Measurements from ENCODE around the gene NEURL1B.

DNA sequence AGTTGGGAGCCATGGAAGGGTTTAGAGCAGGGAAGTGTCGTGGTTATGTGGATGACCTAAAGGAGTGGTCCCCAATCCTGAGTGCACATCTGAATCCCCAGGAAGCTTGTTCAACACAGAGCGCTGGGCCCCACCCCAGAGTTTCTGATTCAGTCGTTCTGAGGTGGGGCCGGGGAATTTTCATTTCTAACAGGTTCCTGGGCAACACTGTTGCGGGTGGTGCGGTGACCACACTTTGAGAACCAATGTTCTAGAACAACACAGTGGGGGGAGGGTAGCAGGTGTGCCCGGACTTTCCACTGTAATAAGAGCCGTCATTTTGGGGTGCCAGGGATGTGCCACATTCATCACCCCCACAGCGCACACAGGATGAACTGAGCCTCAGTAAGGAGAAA lies 90.6 kb downstream of the NEURL1B start:
- TF ChIP-seq, protein P1, sequence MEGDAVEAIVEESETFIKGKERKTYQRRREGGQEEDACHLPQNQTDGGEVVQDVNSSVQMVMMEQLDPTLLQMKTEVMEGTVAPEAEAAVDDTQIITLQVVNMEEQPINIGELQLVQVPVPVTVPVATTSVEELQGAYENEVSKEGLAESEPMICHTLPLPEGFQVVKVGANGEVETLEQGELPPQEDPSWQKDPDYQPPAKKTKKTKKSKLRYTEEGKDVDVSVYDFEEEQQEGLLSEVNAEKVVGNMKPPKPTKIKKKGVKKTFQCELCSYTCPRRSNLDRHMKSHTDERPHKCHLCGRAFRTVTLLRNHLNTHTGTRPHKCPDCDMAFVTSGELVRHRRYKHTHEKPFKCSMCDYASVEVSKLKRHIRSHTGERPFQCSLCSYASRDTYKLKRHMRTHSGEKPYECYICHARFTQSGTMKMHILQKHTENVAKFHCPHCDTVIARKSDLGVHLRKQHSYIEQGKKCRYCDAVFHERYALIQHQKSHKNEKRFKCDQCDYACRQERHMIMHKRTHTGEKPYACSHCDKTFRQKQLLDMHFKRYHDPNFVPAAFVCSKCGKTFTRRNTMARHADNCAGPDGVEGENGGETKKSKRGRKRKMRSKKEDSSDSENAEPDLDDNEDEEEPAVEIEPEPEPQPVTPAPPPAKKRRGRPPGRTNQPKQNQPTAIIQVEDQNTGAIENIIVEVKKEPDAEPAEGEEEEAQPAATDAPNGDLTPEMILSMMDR (conservative IDR thresholded peaks at IDR 0.05; ENCODE audit: low read length), result no peak
- no peak for TF ChIP-seq EZH2phosphoT487 (IDR thresholded peaks at IDR 0.05; ENCODE audit: borderline replicate concordance)

Data from Loucy (cell line).